ENCODE results near the gene TMEM267.
A peak's percentile ranks its signal among the peaks of the same experiment; 100 is the strongest.
"Not testable (repeated sequence)": the region's sequence is repeated elsewhere in the genome, so short reads cannot be mapped to it uniquely, and the experiment has no call there.

The TMEM267 gene, protein sequence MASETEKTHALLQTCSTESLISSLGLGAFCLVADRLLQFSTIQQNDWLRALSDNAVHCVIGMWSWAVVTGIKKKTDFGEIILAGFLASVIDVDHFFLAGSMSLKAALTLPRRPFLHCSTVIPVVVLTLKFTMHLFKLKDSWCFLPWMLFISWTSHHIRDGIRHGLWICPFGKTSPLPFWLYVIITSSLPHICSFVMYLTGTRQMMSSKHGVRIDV

GRCh38 chr5:43483298-43484105 is at the start of gene TMEM267:
Gene TMEM267 (minus strand): TSS chr5:43483865. CDS start chr5:43453969, 29,896 bp downstream.
- peak; percentile 95 for FAIRE-seq

GRCh38 chr5:43530648-43531047 is 47.0 kb upstream of the TMEM267 start:
- no peak for DNase-seq (ENCODE audit: low spot score)
- no peak for FAIRE-seq

More at GRCh38 chr5:43483298-43484105, at the start of gene TMEM267:
- peak; percentile 95 for DNase-seq (ENCODE audit: low spot score)

DNA sequence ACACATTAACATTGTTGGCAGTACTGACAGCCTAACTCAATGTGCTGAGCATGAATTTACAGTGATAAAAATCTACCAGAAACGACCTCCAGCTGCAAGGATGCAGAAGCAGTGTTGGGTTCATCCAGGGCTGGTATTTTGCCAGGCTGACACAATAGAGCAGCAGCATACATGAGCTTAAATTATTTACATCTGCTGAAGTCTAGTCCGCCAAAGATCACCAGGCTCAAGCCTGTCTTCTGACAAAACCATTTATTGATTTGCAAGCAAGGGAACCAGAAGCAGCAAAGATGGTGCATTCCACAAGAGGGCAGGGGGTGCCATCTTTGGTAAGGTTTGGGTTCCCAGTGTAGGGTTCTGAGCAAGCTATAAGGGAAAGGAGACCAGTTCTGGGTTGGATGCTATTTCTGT is 40.0 kb upstream of the TMEM267 start:
- no peak for DNase-seq (ENCODE audit: low spot score)

GRCh38 chr5:43520615-43521014 is 37.0 kb upstream of the TMEM267 start:
- FAIRE-seq, result no peak

More for the DNA sequence above, 40.0 kb upstream of the TMEM267 start:
- FAIRE-seq, result no peak

DNA sequence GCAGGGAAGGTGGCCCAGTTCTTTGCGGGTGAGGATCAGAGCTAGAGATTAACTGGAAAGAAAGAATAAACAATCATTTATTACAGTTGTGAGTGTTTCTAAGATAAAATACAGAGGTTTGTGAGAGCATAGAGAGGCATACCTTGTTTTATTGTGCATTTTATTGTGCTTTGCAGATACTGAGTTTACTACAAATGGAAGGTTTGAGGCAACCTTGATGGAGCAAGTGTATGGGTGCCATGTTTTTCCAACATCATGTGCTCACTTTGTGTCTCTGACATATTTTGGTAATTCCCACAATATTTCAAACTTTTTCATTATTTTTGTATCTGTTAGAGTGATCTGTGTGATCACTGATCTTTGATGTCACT is 32.0 kb upstream of the TMEM267 start:
- FAIRE-seq (no peak), DNase-seq (ENCODE audit: low spot score) (no peak)

More at GRCh38 chr5:43520615-43521014, 37.0 kb upstream of the TMEM267 start:
- no peak for DNase-seq (ENCODE audit: low spot score)

- no peak for FAIRE-seq
- peak; percentile 100 for DNase-seq (ENCODE audit: low spot score)
Measured at GRCh38 chr5:43514816-43515677, 31.4 kb upstream of the TMEM267 start, which contains the start of gene C5orf34. Gene C5orf34 (minus strand): TSS chr5:43515148. CDS start chr5:43509339, 5,809 bp downstream.

- FAIRE-seq, result no peak
- DNase-seq (ENCODE audit: low spot score), result peak; percentile 36
Measured at GRCh38 chr5:43514471-43514815, 30.8 kb upstream of the TMEM267 start.

DNA sequence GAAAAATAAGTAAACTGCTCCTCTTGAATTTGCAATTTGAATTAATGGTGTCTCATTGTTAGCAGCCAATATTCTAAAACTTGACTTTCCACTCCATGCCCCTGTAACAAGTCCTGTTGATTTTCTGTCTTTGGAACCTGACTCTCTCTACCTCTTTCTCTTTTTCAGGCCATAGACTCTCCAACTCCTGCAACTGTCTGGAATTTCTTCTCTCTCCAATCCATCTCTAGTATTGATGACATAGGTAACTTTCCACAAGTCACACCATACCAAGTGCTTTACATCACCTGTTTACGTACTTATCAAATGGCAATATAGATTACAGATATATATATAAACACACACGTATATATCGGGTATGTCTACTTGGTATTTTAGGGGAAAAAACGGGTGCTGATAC is 30.4 kb upstream of the TMEM267 start:
- FAIRE-seq, result no peak
- no peak for DNase-seq (ENCODE audit: low spot score)

DNA sequence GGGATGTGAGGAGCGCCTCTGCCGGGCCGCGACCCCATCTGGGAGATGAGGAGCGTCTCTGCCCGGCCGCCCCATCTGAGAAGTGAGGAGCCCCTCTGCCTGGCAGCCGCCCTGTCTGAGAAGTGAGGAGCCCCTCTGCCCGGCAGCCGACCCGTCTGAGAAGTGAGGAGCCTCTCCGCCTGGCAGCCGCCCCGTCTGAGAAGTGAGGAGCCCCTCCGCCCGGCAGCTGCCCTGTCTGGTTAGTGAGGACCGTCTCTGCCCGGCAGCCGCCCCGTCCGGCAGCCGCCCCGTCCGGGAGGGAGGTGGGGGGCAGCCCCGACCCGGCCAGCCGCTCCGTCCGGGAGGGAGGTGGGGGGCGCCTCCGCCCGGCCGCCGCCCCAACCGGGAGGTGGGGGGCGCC is 27.4 kb upstream of the TMEM267 start:
- not testable (repeated sequence) for FAIRE-seq

GRCh38 chr5:43498581-43498980 is 14.9 kb upstream of the TMEM267 start:
- DNase-seq (ENCODE audit: low spot score), result no peak
- FAIRE-seq, result no peak

More for the DNA sequence above, 27.4 kb upstream of the TMEM267 start:
- not testable (repeated sequence) for DNase-seq (ENCODE audit: low spot score)

GRCh38 chr5:43497311-43498104 is 13.8 kb upstream of the TMEM267 start:
- FAIRE-seq, result no peak
- no peak for DNase-seq (ENCODE audit: low spot score)

GRCh38 chr5:43491326-43491725 is 7.7 kb upstream of the TMEM267 start:
- FAIRE-seq (no peak), DNase-seq (ENCODE audit: low spot score) (no peak)

DNA sequence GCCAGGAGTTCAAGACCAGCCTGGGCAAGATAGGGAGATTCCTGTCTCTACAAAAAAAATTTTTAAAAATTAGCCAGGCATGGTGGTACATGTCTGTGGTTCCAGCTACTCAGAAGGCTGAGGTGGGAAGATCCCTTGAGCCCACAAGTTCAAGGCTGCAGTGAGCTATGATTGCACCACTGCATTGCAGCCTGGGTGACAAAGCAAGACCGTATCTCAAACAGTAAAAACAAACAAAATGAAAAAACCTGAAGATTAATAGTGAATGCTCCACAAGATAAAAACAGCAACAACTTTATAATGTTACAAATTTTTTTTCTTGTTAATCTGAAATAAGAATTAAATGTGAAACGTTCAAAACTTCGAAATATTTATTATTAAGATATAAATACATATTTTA is 2.7 kb upstream of the TMEM267 start:
- FAIRE-seq, result no peak

GRCh38 chr5:43485406-43485805 is 1.7 kb upstream of the TMEM267 start:
- no peak for FAIRE-seq
- DNase-seq (ENCODE audit: low spot score), result no peak

More for the DNA sequence above, 2.7 kb upstream of the TMEM267 start:
- DNase-seq (ENCODE audit: low spot score), result no peak

DNA sequence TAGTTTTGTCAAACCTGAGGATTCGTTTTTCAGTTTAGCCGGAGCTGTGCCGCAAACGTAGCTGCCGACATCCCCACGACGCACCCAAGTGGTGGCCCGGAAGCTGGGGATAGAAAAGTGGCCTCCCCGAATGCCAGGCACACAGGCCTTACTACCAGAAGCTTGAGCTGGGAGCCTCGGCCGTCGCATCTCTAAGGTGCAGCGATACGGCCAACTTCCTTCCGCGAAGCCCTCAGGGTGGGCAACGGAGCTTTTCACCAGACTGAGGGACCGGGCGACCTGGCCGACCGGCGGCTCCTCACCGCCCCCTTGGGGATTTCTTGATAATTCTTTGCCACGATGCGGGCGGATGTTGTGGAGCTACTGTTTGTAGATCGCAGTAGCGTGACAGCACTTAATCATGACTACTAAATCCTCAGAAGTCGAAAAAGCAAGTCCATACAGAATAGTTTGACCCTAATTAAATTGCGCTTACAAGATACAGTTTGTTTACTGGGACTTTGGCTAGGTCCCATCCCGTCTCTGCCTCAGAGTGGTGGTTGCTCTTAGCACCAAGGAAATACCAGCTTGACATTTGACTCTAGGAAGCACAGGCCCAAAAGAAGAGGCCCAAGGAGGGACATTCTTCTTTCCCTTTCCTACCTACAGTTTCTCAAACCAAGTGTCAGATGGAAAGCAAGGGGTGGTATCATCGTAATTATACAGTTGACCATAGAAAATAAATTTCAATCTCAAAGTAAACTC is 613 bp upstream of the TMEM267 start:
- DNase-seq (ENCODE audit: low spot score), result peak; percentile 89
- no peak for FAIRE-seq

DNA sequence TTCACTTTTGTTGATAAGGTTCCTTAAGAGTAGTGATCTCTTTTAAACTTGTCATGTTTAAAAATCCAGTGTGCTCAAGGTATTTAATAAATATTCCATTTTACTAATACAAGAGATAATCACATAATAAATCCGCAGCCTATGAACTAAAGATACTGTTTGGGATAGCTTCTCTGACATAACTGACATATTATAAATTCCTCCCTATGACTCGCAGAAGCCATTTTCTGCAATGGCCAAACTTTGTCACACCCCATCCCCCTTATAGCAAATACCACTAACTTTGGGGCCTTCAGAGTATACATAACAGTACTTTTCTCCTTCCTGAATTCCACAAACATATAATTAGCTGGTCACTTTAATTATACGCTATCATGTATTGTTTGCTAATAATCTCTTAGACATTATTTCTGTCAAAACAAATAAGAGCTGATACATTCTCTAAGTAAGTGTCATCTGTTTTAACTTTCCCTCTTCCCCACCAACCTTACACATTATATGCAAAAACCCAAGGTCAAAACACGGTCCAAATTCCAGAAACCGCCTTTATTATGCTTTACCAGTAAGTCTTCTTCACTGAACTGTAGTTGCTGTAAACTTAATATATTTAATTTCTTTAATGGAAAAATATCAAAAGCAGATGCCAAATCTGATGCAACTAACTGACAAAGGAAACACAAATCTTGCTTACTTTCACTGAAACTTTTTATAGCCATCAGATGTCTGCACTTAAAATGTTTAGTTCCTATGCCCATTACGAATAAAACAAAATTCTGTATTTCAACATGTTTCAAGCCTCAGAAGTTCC is 971 bp downstream of the TMEM267 start:
- no peak for FAIRE-seq
- no peak for DNase-seq (ENCODE audit: low spot score)

DNA sequence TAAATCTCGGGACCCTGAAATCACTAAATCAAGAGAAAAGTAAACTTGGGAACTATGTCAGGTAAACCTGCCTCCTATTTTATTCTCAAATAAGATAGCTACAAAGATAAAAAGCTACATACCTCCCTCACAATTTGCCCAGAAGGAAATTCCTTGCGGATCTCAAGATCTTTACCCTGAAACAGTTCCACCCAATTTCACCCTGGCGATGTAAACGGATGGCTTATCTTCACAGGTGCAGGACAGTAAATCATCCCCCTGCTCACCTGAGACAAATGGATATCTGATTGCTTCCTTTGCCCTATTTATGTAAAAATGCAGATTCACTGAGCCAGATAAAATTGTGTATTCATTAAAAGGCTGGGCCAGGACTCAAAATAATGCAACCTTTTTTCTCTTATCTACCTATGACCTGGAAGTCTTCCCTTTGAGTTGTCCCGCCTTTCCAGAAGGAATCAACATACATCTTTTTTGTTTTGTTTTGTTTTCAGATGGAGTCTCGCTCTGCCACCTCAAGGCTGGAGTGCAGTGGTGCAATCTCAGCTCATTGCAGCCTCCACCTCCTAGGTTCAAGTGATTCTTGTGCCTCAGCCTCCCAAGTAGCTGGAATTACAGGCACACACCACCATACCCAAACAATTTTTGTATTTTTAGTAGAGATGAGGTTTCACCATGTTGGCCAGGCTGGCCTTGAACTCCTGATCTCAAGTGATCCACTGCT is 13.8 kb downstream of the TMEM267 start:
- DNase-seq (ENCODE audit: low spot score), result no peak
- no peak for FAIRE-seq

- FAIRE-seq (no peak), DNase-seq (ENCODE audit: low spot score) (no peak)
Measured at GRCh38 chr5:43467100-43467499, 16.6 kb downstream of the TMEM267 start.

GRCh38 chr5:43465455-43465854 is 18.2 kb downstream of the TMEM267 start:
- not testable (repeated sequence) for FAIRE-seq; DNase-seq (ENCODE audit: low spot score)
